HT1080 (cell line): ENCODE measurements around the gene LHFPL6. TPM values are rescaled to one million over a fixed set of nuclear protein-coding genes. Genes with fewer than 3 reads are reported as not detected.

Experiments
- DNase-seq: peaks from one replicate; pipeline ENCODE4 v3.0.0-alpha.2; 2015; ENCODE audit warnings: low read depth
- total RNA-seq: library from RNA; depleted of rRNA; stranded (reverse); fragments of >200 nt; shearing (Covaris generic); gene quantifications from 2 replicates; pipeline ENCODE4 v1.2.3, GENCODE V29; 2014

Gene LHFPL6
- total RNA-seq, 1 experiment from 2014 or later: 17.8 TPM

DNA sequence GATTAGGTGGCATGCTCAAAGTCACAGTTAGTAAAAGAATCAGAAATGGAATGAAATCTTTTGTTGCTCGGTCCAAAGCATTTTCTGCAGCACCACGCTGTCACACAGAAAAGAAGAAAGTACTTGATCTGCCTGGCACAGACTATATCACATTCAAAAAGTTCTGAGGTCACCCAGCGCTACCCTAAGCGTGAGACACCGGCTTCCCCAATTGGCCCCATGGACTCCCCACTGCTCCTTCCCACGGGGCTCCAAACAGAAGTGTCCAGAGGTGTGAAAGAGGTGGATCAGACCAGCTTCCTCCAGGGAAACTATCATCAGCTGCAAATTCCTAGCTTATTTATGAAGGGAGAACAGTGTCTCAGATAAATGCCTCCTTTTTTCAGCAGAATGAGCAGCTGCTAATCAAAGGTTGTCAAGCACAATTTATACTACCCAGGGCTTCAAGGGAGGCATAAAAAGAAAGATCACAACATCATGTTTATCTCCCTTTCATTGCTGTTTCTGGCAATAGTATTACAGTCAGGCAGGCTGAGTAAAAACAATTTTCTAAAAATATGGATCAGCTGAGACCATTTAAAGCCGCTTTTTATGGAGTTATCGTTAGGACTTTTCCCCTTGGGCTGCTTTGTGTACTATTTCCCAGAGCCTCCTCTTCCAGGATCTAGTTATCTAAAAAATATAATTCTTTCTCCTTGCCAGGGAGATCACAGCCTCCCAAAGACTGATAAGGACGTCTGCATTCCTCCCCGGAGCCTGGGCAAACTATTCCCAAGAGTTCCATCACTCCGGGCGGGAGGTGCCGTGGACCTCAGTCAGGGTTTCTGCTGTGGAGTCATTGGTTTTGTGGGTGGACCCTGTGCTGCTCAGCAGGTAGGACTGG is 208.0 kb downstream of the LHFPL6 start:
- DNase-seq: no peak

DNA sequence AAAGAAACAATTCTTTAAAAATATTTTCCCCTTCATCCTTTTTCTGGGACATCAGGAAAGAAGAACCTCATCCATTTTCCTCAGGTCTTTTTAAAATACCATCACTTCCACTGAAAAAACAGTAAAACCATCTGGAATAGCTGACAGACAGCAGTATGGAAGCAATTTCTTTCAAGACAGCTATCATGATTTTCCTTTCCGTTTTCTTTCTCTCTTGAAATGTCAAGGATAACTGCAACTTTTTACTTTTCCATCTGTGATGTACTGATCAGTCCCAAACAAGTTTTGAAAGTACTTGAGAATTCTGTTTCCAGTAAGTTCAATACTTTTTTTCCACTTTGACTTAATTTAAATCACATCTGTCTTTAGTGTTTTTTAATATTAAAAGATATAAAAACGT is 211.2 kb downstream of the LHFPL6 start:
- DNase-seq: no peak

DNA sequence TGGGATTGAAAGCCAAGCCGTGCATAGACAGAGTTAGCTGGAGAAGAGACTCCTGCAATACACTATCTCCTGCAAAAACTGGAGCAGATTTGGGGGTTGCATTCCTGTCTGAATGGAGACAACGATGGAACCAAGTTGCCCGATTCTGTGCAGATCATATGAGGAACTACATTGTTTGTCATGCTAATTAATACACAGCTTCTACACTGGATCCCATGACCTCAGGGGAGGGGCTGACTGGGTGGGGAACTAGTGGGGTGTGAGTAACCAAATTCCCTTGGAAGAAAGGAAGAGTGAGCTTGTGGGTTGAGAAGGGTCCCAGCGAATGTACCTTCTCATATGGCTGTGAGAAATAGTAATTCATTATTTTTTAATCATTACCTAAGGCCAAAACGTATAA is 214.0 kb downstream of the LHFPL6 start:
- no peak for DNase-seq

GRCh38 chr13:39385621-39386231 is 217.3 kb downstream of the LHFPL6 start:
- no peak for DNase-seq

- DNase-seq: no peak
These were observed 217.8 kb downstream of the LHFPL6 start for GRCh38 chr13:39385154-39385553.

GRCh38 chr13:39381456-39381855 is 221.5 kb downstream of the LHFPL6 start:
- DNase-seq: no peak

DNA sequence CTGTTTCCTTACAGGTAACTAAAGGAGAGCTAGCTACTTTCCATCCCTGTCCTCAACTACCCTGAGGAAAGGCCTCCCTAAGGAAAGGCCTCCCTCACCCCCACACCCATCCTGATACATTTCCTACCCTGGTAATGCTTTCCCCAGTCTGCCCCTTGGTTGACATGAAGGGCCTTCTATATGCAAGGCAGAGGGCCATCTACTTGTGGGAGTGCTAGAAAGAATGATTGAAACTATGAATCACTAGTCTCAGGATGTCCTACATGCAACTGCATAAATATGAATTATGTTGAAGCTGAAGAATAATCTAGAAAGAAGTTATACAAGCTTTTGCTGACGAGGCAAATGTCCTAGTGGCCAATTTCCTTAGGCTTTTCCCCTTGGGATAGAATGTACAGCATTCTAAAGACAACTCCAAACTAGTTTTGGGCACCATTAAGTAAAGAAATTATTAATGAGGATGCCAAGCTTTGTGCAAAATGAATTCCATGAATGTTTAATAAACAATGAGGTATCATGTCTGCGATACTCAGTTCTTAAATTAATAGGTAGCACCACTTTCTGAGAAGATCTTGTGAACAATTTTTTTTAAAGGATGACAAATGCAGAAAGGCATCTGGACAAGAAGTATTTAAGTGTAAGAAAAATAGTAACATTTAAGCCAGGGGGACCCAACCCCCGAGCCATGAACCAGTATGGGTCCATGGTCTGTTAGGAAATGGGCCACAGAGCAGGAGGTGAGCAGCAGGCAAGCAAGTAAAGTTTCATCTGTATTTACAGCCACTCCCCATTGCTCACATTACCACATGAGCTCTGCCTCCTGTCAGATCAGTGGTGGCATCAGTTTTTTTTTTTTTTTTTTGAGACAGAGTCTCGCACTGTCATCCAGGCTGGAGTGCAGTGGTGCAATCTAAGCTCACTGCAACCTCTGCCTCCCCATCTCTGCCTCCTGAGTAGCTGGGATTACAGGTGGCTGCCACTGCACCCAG is 223.0 kb downstream of the LHFPL6 start:
- no peak for DNase-seq

DNA sequence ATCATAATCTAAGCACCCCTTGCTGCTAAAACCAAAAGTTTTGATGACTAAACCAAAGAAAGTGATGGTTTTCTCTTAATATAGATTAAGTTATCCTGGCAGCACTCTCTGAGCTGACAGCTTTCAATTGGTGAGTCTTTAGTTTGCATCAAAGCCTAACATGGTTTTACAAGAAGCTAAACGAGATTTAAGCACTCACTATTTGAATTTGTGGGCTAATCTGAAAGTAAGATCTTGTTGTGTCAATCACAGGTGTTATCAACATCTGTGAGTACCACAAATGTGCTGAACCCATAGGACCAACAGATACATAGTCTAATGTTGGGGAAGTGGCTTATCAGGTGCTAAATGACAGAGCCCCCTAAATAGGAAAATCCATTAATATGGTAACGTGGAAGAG is 223.9 kb downstream of the LHFPL6 start:
- DNase-seq: no peak

DNA sequence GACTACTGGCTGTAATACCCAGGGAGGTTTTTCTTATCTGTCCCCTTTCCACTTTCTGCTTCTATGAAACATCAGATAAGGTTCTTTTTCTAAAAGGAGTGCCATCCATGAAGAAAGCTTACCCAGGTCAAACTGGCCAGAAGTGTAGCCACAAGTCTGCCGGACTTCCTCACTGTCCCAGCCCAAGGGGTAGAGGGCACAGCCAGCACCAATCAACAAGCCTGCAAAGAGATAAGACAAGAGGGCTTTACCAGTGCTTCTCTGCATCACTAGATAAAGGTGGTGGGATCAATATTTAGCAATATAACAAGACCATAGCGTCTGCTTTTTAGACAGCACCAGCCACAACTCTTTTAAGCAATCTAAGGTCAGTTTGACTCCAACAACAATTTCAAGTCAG is 224.7 kb downstream of the LHFPL6 start:
- DNase-seq: no peak

GRCh38 chr13:39377699-39378098 is 225.3 kb downstream of the LHFPL6 start:
- no peak for DNase-seq

- no peak for DNase-seq
These were observed 226.9 kb downstream of the LHFPL6 start for GRCh38 chr13:39376076-39376475.

DNA sequence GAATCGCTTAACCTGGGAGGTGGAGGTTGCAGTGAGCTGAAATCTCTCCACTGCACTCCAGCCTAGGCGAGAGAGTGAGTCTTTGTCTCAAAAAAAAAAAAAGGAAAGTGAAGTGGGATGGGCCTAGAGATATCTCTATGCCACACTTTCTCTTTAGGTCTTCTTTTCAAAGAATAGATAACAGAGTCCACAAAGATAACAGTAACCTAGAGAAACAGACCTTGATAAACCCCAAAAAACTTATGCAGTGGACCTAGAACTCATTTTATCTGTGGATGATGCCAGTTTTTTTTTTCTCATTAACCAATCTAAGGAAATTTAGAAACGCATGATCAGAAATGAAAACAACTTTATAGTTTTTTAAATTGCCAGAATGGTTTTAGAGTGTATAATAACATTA is 227.4 kb downstream of the LHFPL6 start:
- no peak for DNase-seq

DNA sequence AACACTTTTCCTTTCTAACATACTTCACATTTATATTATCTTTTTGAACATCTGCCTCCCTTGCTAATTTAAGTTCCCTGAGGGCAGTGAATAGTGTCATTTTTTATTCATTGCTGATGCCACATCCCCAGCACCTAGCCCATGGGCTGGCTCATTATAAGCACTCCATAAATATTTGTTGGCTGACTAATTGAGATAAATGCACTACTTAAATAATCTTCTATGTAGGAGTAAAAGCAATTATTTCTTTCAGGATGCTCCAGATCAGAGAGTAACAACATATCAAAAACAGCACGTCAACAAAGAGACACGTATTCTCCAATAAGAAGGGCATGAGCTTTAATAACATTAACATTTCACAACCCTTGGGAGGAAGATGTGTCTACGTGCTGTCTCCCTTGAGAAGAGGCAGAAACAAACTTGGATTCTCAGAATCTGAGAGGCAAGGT is 228.2 kb downstream of the LHFPL6 start:
- no peak for DNase-seq

- no peak for DNase-seq
These were observed 229.8 kb downstream of the LHFPL6 start for GRCh38 chr13:39373145-39373544.

DNA sequence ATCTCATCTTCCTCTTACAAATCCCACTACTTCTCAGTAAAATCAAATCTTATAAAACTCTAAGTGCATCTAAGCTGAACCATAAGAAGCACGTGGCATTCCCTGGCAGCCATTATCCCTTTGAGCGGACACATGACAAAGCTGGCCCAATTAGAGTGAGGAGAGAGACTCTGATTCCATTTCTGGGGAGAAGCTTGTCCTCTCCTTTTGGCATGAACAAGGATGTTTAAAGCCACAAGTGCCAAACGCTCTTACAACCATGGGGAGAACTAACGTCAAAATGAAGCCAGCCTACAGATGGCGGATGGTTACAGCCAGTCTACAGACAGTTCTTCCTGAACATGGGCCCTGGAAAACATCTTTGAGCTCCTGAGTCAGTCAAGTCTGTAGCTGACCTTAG is 231.3 kb downstream of the LHFPL6 start:
- no peak for DNase-seq

DNA sequence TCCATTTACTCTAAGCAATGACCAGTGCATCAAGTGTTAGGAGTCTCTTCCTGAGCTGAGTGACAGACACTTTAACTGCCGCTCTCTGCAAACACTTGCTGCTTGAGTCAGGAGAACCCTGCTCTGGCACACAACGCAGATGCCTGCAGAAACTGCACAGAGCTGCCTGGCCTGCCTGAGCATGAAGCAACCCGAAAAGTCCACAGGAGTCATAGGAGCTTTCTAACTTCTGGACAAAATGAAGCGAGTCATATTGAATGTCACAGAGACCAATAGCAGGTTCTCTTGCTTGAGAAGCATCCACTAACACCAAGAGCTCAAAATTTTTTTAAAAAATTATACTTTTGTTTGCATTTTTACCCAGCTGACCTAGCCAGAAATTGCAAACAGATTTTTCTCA is 232.4 kb downstream of the LHFPL6 start:
- DNase-seq: no peak

- DNase-seq: no peak
These were observed 232.9 kb downstream of the LHFPL6 start for GRCh38 chr13:39370048-39370447.

GRCh38 chr13:39369161-39369890 is 233.7 kb downstream of the LHFPL6 start:
- no peak for DNase-seq

GRCh38 chr13:39365879-39366278 is 237.1 kb downstream of the LHFPL6 start:
- DNase-seq: no peak

GRCh38 chr13:39364947-39365468 is 238.0 kb downstream of the LHFPL6 start:
- DNase-seq: peak; percentile 41

- no peak for DNase-seq
These were observed 239.6 kb downstream of the LHFPL6 start for GRCh38 chr13:39363382-39363772.
